Stimulated activated CD4-positive, alpha-beta T cell treated with anti-CD3 and anti-CD28 coated beads, Interleukin-12 subunit alpha, Interleukin-12 subunit beta, amount 100 ng/mL, for 4 hours (primary cell): ENCODE data around the gene PKHD1.
"Not testable (repeated sequence)": the region's sequence is repeated elsewhere in the genome, so short reads cannot be mapped to it uniquely, and the experiment has no call there.

Source experiments
- DNase-seq: peaks from one replicate; pipeline ENCODE4 v3.0.0-alpha.2; 2020

PKHD1 gene

GRCh38 chr6:51918347-51918746, 169.1 kb downstream of the PKHD1 start:
- not testable (repeated sequence) for DNase-seq

DNA sequence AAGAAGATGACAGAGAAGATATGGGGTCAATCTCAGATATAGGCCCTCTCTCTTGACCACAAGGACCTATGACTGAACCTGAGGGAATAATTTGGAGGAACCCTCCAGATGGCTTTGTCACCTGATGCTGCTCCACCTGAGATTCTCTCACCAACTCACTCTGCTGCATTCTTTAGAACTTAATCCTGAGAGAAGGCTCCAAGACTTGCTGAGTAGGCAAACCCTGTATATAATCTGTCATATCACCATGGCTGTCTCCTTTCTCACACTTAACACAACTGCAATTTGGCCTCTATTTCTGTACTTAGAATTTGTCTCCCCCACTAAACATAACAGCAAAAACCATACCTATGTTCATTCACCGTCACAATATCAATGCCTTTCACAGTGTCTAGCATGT, 172.3 kb downstream of the PKHD1 start:
- DNase-seq = no peak

DNA sequence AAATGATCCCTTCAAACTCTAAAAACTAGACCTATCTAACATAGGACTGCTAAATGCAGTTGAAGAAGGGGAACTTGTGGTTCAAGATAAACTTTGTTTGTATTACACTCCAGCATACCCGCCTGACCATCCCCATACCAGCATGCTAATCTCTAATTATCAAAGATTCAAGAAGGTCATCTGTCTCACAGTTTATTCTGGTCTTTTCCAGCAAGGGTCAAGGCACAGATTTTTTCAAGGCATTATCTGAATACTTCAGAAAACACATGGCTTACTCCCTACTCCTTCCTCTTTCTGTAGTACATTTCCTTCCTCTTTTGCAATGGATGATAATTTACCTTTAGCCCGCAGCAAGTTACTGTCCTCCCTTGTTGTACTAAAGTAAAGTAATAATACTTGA, 174.1 kb downstream of the PKHD1 start:
- no peak for DNase-seq

GRCh38 chr6:51910851-51911250, 176.6 kb downstream of the PKHD1 start:
- no peak for DNase-seq

- DNase-seq = no peak
Measured at GRCh38 chr6:51908243-51908642, 179.2 kb downstream of the PKHD1 start.

- DNase-seq = no peak
Measured at GRCh38 chr6:51901766-51902764, 185.3 kb downstream of the PKHD1 start.

GRCh38 chr6:51893366-51893765, 194.0 kb downstream of the PKHD1 start:
- DNase-seq = no peak

DNA sequence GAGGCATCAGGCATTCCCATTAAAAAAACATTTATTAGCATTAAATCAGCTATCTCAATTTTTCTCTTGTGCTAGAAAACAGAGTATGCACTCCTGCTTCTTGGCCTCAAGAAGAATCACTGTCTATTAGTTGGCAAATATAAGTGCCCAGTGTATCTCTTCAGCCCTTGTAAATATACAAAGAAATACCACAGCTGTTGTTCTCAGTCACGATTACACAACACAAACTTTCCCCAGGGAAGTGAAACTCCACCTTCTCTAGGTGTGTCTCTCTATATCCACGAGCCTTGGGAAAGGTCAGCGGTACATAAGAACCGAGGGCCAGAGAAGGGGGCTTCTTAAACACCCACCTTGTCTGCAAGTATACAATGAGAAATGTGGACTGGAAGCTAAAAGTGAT, 194.7 kb downstream of the PKHD1 start:
- no peak for DNase-seq

- DNase-seq = no peak
Measured at GRCh38 chr6:51892339-51892738, 195.1 kb downstream of the PKHD1 start.

GRCh38 chr6:51891784-51892183, 195.6 kb downstream of the PKHD1 start:
- DNase-seq = no peak

DNA sequence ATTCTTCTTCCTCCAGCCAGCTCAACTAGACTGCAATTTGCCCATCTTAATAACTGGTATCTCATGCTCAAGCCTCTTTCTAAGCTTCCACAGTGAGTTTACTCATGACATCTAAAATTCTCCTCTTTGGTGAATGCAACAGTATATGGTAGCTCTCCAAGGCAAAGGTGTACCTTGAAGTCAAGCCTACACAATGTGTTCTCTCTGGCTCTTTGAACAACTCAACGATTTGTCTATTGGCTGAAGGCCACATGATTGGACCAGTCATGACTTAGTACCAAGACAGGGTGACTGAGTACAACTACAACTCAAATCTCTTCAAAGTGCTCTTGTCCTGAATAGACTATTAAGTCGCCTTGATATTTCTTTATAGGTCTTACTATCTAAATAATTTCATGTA, 199.6 kb downstream of the PKHD1 start:
- no peak for DNase-seq

GRCh38 chr6:51885957-51886356, 201.5 kb downstream of the PKHD1 start:
- no peak for DNase-seq

DNA sequence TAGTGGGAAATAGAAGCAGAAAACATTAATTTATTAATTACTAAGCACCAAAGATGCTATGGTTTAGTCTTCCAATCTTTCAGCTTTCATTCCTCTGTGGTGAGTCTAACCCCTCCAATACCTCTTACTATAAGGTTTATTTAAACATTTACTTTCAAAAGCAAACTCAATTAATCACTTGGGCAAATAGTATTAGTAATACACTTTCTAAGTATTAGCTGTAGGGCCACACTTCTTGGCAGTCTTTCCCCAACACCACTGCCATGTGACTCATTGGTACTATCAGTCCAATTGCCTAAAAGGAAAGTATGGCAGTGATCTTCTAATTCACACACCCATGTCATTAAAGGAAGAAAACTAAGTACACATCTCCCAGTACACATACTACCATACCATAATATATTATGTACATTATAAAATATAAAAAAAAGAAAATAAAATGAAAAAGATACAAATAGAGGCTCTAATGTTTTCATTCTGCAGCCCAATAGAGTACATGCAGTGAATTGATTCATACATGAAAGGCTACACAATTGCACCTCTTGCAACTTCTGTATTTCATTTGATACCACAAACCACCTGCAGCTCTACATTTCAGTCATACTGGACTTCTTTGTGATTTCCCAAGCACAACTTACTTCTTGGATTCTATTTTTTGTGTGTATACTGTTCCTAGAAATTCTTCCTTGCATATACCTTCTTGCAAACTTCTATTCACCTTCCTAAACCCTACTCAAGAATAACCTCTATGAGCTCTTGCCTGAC, 218.6 kb downstream of the PKHD1 start:
- DNase-seq = no peak

- DNase-seq = no peak
Measured at GRCh38 chr6:51866867-51867266, 220.5 kb downstream of the PKHD1 start.

DNA sequence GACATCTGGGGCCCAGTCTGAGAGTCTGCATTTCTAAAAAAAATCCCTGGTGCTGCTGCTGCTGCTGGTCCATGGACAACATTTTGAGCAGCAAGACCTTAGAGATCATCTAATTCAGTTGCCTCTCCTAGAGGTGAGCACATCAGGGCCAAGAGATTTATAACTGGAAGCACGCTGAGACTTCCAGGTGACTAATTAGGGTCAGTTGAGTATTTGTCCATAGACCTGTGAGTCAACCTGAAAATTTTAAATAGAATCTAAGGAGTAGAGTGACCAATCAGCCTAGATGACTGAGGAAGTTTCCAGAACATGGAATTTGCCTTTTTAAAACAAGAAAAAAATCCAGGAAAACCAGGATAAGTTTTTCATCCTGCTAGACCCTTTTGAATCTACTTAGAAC, 221.4 kb downstream of the PKHD1 start:
- no peak for DNase-seq

DNA sequence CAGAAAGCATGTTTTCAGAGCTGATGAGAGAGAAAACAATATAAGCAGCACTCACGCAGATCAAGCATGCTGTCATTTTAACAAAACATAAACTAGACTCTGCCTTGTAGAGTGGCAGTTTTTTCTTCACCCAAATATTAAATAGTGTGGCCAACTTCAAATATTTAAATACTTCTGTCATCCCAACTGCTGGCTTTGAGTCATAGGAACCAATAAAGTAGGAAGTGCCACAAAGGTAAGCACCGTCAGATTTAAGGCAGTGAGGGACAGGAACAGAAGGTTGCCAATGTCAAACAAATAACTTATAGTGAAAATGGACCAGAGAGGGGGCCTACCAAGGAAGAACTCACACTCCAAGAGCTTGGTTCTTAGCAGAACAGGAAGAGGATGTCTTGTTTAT, 222.2 kb downstream of the PKHD1 start:
- no peak for DNase-seq

DNA sequence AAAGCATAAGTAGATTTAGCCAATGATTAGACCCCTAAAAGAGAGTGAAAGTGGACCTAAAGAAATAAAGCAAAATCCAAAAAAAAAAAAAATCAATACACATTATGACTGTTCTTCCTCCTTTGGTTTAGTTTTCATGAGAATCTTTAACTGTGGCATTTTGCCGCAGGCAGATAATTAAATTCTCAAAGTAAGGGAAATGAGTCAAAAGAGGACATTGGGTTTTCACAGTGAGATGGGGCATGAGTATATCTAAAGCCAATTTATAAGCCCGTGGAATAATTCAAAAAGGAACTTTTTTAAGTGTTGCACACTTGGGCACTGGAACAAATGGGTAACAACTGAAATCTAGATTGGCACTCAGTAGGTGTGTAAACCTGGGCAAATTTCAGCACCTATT, 230.3 kb downstream of the PKHD1 start:
- no peak for DNase-seq

DNA sequence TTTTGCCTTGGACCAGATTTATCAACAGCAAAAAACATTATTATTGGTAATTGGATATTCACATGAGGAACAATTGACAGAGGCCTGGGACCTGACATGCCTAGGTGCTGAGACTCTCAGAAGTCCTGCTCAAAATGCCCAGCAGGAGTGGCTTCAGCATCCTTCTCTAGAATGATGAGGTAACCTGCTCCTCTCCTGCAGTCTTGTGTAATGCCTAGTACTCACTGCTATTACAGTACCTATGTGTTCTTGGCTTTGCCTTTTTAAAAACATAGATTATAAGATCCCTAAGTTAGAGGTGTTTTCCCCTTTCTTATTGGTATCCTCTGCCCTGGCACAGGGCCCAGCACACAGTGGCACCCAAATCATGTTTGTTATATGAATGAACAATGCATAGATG, 230.9 kb downstream of the PKHD1 start:
- DNase-seq = no peak

- no peak for DNase-seq
Measured at GRCh38 chr6:51855310-51856082, 231.9 kb downstream of the PKHD1 start.

DNA sequence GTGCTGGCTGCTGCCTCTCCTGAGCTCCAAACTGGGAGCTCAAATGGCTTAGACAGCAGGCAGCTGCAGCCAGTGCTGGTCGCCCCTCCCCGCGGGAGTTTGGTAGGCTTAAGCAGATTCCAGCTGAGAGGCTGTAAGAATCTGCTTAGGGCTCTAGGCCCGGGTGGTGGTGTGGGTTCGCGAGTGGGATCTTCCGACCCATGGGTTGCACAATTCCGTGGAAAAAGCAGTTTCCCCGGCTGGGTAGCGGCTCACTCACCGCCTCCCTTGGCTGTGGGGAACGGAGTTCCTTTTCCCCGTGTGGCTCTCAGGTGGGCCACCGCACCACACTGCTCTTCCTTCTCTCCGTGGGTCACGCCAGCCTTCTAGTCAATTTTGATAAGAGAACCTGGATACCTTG, 232.5 kb downstream of the PKHD1 start:
- DNase-seq = no peak

DNA sequence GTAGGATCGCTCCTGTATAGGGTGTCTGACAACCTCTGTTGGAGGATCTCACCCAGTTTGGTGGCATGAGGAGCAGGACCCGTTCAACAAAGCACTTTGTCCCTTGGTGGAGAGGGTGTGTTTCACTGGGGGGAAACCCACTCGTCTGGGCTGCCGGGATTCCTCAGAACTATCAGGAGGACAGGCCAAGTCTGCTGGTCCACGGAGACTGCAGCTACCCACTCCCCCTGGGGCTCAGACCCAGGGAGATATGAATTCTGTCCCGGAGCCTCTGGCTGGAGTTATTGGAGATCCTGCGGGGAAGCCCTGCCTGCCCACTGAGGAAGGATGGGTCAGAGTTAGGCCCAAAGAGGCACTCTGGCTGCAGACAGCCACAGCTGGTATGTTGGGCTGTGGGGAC, 233.1 kb downstream of the PKHD1 start:
- no peak for DNase-seq

DNA sequence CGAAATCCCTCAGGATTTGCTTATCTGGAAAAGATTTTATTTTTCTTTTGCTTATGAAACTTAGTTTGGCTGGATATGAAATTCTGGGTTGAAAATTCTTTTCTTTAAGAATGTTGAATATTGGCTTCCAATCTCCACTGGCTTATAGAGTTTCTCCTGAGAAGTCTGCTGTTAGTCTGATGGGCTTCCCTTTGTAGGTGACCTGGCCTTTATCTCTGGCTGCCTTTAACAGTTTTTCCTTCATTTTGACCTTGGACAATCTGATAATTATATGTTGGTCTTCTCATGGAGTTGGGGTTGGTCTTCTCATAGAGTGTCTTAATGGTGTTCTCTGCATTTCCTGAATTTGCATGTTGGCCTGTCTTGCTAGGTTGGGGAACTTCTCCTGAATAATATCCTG, 234.3 kb downstream of the PKHD1 start:
- not testable (repeated sequence) for DNase-seq

DNA sequence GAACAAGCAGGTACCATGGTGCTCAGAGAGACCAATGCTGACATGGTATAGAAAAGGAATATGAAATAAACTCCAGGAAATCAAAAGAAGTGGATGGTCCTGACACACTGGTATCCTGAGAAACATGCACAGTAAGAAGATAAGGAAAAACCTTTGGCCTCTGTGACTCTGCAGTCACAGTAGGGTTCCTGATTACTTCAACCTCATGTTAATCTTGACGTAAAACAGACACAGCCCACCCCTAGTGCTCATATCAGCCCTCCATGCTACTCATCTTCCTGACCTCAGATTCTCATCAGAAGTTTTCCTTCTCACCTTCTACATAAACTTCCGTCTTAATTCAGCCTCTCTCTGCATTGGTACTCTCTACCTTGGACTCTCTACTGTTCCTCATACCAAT, 240.9 kb downstream of the PKHD1 start:
- no peak for DNase-seq
